RWPE1 (cell line): Measurements from ENCODE around the gene FAAP100.

Experiments used
- CTCF ChIA-PET: fragments of 350-600 bp; sonication (Branson Sonifier 250); formaldehyde crosslinking; extraction: SDS; loops from one replicate; lab custom pipeline; 2021; lab: Yijun Ruan, JAX
- POLR2A ChIA-PET: fragments of 400-600 bp; formaldehyde crosslinking; extraction: SDS; loops from one replicate; lab custom pipeline; 2020; ENCODE audit warnings: antibody characterized with exemption; ENCODE audit not compliant: low non-redundant PET; lab: Yijun Ruan, JAX
- DNase-seq: peaks from one replicate; pipeline ENCODE4 v3.0.0; 2012; ENCODE audit warnings: low spot score
- H3K27ac ChIP-seq: fragments of 450-650 bp; 2 replicates; pipeline ENCODE4 v1.5.1; 2017
- TF ChIP-seq, protein P1 (sequence below): fragments of 450-650 bp; conservative IDR thresholded peaks from 2 replicates; pipeline ENCODE4 v1.5.1; 2017; ENCODE audit warnings: low read depth, mild to moderate bottlenecking

Gene FAAP100

DNA sequence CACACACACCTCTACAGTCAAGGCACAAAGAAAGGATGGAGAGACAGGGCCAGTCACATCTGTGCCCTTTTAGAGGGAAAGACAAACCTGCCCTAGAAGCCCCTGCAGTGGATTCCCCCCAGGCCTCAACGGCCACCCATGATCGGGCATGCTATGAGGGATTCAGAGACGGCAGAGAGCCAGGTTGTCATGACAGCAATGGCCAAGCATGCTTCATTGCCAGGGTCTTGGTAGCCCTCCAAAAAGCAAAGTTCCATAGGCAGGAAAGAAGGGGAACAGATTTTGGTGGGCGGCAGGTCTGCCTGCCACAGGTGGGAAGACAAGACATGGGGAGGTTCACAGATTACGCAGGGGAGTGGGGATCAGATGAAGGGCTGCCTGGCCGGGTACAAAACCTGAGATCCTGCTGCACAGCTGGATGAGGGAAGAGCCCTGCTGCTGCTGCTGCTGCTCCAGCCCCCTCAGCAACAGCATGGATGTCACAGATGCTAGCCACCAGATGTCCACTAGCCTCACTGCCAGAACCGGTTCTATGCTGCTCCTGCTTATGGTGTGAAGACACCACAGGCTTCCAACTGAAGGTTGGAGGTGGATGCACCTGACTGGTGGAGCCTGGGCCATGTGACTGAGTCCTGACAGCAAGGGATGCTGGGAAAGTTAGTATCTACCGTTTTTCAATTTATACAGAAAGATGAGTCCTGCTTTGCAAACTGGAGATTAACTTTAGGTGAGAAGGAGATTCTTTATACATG lies 57.4 kb downstream of the FAAP100 start:
- TF ChIP-seq, protein P1, sequence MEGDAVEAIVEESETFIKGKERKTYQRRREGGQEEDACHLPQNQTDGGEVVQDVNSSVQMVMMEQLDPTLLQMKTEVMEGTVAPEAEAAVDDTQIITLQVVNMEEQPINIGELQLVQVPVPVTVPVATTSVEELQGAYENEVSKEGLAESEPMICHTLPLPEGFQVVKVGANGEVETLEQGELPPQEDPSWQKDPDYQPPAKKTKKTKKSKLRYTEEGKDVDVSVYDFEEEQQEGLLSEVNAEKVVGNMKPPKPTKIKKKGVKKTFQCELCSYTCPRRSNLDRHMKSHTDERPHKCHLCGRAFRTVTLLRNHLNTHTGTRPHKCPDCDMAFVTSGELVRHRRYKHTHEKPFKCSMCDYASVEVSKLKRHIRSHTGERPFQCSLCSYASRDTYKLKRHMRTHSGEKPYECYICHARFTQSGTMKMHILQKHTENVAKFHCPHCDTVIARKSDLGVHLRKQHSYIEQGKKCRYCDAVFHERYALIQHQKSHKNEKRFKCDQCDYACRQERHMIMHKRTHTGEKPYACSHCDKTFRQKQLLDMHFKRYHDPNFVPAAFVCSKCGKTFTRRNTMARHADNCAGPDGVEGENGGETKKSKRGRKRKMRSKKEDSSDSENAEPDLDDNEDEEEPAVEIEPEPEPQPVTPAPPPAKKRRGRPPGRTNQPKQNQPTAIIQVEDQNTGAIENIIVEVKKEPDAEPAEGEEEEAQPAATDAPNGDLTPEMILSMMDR, result no peak
- no peak for DNase-seq
- ChIA-PET POLR2A (no interaction called here), CTCF (no interaction called here)
- no peak overlapping the region for H3K27ac ChIP-seq

DNA sequence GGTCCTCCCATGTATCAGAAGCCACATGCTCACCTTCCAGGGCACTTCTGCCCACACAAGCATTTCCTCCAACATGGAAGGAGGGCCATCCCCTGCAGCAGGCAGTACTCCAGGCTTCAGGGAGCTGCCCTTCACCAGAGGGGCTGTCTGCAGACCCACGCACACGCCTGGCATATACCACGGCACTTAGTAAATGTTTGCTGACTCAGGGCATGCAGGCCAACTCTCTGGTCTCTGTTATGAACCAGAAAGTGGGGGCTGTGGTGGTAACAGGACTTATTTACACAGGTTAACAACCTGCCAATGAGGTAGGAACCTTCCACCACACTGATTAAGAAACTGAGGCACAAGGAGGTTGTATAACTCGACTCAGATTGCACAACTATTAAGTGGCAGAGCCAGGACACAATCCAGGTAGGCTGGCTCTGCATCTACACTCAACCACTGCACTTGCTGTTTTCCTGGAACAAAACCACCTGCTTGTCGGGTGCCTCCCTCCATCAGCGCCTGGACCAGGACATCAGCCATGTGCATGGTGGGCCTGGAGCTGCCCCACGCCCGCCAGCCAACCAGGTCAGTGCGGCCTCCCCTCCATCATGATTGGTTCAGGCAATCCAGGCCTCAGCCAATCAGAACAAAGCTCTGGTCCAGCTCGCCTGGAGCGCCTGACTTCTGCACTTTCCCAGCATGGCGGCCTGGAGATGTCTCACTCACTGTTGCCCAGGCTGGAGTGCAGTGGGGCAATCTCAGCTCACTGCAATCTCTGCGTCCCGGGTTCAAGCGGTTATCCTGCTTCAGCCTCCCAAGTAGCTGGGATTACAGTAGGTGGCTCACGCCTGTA lies 58.7 kb downstream of the FAAP100 start:
- TF ChIP-seq, protein P1, result no peak
- CTCF ChIA-PET, result no interaction called here
- POLR2A ChIA-PET, result no interaction called here
- no peak overlapping the region for H3K27ac ChIP-seq
- DNase-seq, result no peak

DNA sequence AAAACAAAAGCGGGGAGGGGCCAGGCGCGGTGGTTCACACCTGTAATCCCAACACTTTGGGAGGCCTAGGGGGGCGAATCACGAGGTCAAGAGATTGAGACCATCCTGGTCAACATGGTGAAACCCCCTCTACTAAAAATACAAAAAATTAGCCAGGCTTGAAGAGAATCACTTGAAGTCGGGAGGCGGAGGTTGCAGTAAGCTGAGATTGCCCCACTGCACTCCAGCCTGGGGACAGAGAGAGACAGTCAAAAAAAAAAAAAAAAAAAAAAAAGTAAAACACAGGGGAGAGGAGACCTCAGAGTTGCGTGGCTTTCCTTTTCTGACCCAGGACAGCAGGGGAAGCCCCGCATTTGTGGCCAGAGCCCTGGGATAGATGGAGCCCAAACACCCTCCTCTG lies 59.4 kb downstream of the FAAP100 start:
- CTCF ChIA-PET, result no interaction called here

DNA sequence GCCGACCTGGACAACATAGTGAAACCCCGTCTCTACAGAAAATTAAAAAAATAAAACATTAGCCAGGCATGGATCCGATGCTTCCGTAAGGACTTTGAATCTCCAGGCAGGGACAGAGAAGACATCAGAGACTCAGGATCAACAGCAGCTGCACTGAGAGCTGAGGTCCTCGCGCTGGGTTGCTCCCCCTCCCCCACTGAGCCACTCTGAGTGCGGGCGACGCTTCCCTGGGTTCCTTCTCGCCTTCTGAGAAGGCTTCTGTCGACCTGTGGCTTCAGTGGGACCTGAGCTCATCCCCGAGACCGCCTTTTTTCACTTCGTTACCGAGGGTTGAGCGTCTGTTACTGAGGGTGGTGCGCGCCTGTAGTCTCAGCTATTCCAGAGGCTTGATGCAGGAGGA lies 60.0 kb downstream of the FAAP100 start:
- H3K27ac ChIP-seq, result no peak overlapping the region
- DNase-seq, result no peak
- CTCF ChIA-PET, result no interaction called here
- TF ChIP-seq, protein P1, result no peak
- POLR2A ChIA-PET, result interaction anchor here (1.0 kb wide), 1 partner anchor 20 kb away, joined by 4 read pairs; the partner anchor contains the start of gene ACTG1

More for the DNA sequence above, 59.4 kb downstream of the FAAP100 start:
- DNase-seq, result no peak
- H3K27ac ChIP-seq, result no peak overlapping the region
- TF ChIP-seq, protein P1, result no peak
- POLR2A ChIA-PET, result interaction anchor here (1.0 kb wide), 1 partner anchor 20 kb away, joined by 4 read pairs; the partner anchor contains the start of gene ACTG1

DNA sequence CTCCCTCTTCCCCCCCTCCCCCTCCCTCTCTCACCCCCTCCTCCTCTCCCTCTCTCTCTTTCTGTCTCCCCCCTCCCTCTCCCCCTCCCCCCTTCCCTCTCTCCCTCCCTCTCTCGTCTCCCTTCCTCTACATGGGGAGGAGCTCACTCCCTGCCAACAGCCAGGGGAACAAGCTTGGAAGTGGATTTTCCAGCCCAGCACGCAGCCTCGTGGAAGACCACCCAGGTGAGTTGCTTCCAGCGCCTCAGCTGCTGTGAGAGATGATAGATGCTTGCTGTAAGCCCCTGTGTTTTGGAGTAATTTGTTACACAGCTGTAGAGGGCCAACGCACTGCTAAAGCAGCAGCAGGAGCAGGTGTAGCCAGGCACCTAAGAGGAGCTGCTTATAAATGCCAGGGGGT lies 60.4 kb downstream of the FAAP100 start:
- DNase-seq, result no peak
- POLR2A ChIA-PET, result interaction anchor here (1.0 kb wide), 1 partner anchor 21 kb away, joined by 4 read pairs; the partner anchor contains the start of gene ACTG1
- CTCF ChIA-PET, result no interaction called here
- TF ChIP-seq, protein P1, result no peak
- H3K27ac ChIP-seq, result no peak overlapping the region

DNA sequence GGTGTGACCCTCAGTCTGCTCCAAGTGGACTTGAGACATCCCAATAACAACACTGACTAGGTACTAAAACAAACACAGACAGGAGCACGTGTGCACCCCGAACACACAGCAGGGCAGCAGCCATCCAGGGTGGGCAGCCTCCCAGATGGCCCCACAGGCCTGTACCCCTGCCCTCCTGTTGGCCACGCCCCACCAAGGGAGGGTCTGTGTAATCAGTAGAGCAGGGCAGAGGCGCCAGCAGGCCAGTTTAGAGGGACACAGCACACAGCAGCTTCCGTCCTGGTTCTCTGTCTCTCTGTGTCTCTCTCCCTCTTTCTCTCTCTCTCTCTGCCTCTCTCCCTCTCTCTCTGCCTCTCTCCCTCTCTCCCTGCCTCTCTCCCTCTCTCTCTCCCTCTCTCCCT lies 61.0 kb downstream of the FAAP100 start:
- TF ChIP-seq, protein P1, result no peak

More for the DNA sequence above, 61.0 kb downstream of the FAAP100 start:
- peak overlapping the region; percentile 2; the same call in 1 of the 2 replicates for H3K27ac ChIP-seq
- no peak for DNase-seq
- POLR2A ChIA-PET, result no interaction called here
- CTCF ChIA-PET, result no interaction called here
